OCI-LY1 (cell line): Measurements from ENCODE around the gene SCAPER.

ENCODE experiments used
- H2AFZ ChIP-seq: fragments of 200-600 bp; sonication (generic), shearing (Covaris generic); 2 replicates; pipeline ENCODE4 v1.6.0; 2014; ENCODE audit warnings: antibody characterized with exemption, mild to moderate bottlenecking, low read length
- H3F3A ChIP-seq: fragments of 200-600 bp; sonication (generic), shearing (Covaris generic); 2 replicates; pipeline ENCODE4 v1.6.0; 2014; ENCODE audit warnings: mild to moderate bottlenecking, antibody characterized with exemption, low read length, moderate library complexity; ENCODE audit not compliant: insufficient read depth
- H3K27ac ChIP-seq: fragments of 200-600 bp; sonication (generic); 2 replicates; pipeline ENCODE4 v1.5.1; 2014; ENCODE audit warnings: low read length, mixed run types, mild to moderate bottlenecking, low read depth; ENCODE audit not compliant: poor library complexity, severe bottlenecking
- H3K27me3 ChIP-seq: fragments of 200-600 bp; sonication (generic); 2 replicates; pipeline ENCODE4 v1.6.0; 2014; ENCODE audit warnings: antibody characterized with exemption, mild to moderate bottlenecking, low read length, moderate library complexity; ENCODE audit not compliant: insufficient read depth
- H3K36me3 ChIP-seq: fragments of 200-600 bp; sonication (generic); 2 replicates; pipeline ENCODE4 v1.6.1; 2014; ENCODE audit warnings: mild to moderate bottlenecking, antibody characterized with exemption, low read length, moderate library complexity, mixed read lengths; ENCODE audit not compliant: insufficient read depth
- H3K4me1 ChIP-seq: fragments of 200-600 bp; sonication (generic); 2 replicates; pipeline ENCODE4 v1.5.1; 2014; ENCODE audit warnings: mild to moderate bottlenecking, low read length, moderate library complexity; ENCODE audit not compliant: insufficient read depth, severe bottlenecking
- H3K4me2 ChIP-seq: fragments of 200-600 bp; sonication (generic), shearing (Covaris generic); 2 replicates; pipeline ENCODE4 v1.6.1; 2014; ENCODE audit warnings: low read length
- H3K4me3 ChIP-seq: fragments of 200-600 bp; sonication (generic); 2 replicates; pipeline ENCODE4 v1.5.1; 2014; ENCODE audit warnings: low read length, low read depth, mild to moderate bottlenecking, mixed read lengths; ENCODE audit not compliant: poor library complexity, severe bottlenecking
- H3K79me2 ChIP-seq: fragments of 200-600 bp; shearing (Covaris generic); 2 replicates; pipeline ENCODE4 v1.6.1; 2016; ENCODE audit warnings: mixed run types, low read length, mixed read lengths; ENCODE audit not compliant: insufficient read depth
- H3K9ac ChIP-seq: fragments of 200-600 bp; sonication (generic), shearing (Covaris generic); 2 replicates; pipeline ENCODE4 v1.6.1; 2014; ENCODE audit warnings: mild to moderate bottlenecking, low read length, mixed read lengths
- H3K9me2 ChIP-seq: fragments of 200-600 bp; sonication (generic), shearing (Covaris generic); 2 replicates; pipeline ENCODE4 v1.6.1; 2014; ENCODE audit warnings: low read depth, mild to moderate bottlenecking, low read length, mixed read lengths
- H3K9me3 ChIP-seq: fragments of 200-600 bp; shearing (Covaris generic); 2 replicates; pipeline ENCODE4 v1.6.1; 2014; ENCODE audit warnings: low read length, mixed read lengths
- H4K20me1 ChIP-seq: fragments of 200-600 bp; sonication (generic), shearing (Covaris generic); 2 replicates; pipeline ENCODE4 v1.6.0; 2016; ENCODE audit warnings: mild to moderate bottlenecking, low read length; ENCODE audit not compliant: insufficient read depth
- EZH2 ChIP-seq: fragments of 200-600 bp; sonication (generic), shearing (Covaris generic); IDR thresholded peaks from 2 replicates; pipeline ENCODE4 v1.8.0; 2017; ENCODE audit warnings: borderline replicate concordance, mixed run types, mild to moderate bottlenecking, antibody characterized with exemption, low read length, moderate library complexity, mixed read lengths
- TF ChIP-seq, protein P1 (sequence below): fragments of 200-600 bp; sonication (generic), shearing (Covaris generic); IDR thresholded peaks from 2 replicates; pipeline ENCODE4 v1.5.1; 2017; ENCODE audit warnings: mild to moderate bottlenecking, antibody characterized with exemption, low read length, moderate library complexity, mixed read lengths

SCAPER gene

DNA sequence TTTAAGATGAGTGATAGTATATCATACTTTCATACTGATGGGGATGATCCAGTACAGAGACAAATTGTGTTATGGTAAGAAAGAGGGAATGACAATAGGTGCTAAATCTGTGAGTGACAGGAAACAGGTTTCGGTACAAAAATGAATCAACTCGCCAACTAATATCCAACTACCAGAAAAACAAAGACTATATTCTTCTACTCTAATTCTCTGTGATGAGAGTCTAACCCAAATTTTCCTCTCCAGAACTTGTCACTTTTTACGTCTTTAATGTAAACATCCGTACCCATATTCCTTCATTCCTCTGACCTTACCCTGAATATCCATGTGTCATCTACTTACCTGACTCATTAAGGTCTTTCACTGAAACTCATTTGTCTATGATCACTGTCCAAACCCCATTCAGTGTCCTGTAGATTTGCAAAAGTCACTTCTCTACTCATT is 39.6 kb downstream of the SCAPER start:
- TF ChIP-seq, protein P1, sequence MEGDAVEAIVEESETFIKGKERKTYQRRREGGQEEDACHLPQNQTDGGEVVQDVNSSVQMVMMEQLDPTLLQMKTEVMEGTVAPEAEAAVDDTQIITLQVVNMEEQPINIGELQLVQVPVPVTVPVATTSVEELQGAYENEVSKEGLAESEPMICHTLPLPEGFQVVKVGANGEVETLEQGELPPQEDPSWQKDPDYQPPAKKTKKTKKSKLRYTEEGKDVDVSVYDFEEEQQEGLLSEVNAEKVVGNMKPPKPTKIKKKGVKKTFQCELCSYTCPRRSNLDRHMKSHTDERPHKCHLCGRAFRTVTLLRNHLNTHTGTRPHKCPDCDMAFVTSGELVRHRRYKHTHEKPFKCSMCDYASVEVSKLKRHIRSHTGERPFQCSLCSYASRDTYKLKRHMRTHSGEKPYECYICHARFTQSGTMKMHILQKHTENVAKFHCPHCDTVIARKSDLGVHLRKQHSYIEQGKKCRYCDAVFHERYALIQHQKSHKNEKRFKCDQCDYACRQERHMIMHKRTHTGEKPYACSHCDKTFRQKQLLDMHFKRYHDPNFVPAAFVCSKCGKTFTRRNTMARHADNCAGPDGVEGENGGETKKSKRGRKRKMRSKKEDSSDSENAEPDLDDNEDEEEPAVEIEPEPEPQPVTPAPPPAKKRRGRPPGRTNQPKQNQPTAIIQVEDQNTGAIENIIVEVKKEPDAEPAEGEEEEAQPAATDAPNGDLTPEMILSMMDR = no peak
- no peak for TF ChIP-seq EZH2
- H2AFZ ChIP-seq = no peak overlapping the region
- H3K4me2 ChIP-seq = no peak overlapping the region

DNA sequence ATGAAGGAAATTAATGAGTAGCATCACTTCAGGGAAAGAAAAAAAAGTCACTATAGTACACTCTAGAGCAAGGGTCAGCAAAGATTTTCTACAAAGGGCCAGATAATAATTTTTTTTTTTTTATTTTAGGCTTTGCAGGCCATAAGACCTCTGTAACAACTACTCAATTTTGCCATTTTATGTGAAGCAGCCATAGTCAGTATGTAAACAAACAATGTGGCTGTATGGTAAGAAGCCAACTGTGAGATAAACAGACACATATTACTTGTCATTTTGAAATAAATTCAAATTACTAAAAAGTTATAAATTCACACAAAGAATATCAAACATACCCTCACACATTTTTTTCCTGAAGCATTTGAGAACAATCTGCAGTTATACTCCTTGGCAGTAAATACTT is 40.6 kb downstream of the SCAPER start:
- H3K9me3 ChIP-seq = no peaks in the 10 kb centered on the region
- H3F3A ChIP-seq = no peaks in the 10 kb centered on the region
- no peak overlapping the region for H3K4me3 ChIP-seq
- H3K9me2 ChIP-seq = no peaks in the 10 kb centered on the region
- no peaks in the 10 kb centered on the region for H3K79me2 ChIP-seq
- no peak overlapping the region for H2AFZ ChIP-seq
- no peaks in the 10 kb centered on the region for H3K4me1 ChIP-seq
- H4K20me1 ChIP-seq = no peaks in the 10 kb centered on the region
- no peak overlapping the region for H3K4me2 ChIP-seq
- no peak overlapping the region for H3K9ac ChIP-seq
- no peaks in the 10 kb centered on the region for H3K36me3 ChIP-seq
- TF ChIP-seq, protein P1 = no peak
- no peak for TF ChIP-seq EZH2
- no peaks in the 10 kb centered on the region for H3K27me3 ChIP-seq
- H3K27ac ChIP-seq = no peak overlapping the region

More for the DNA sequence above, 39.6 kb downstream of the SCAPER start:
- Histone ChIP-seq H3K9me2 (no peaks in the 10 kb centered on the region), H4K20me1 (no peaks in the 10 kb centered on the region), H3K27ac (no peak overlapping the region), H3F3A (no peaks in the 10 kb centered on the region; the same call in 1 of the 2 replicates), H3K9me3 (no peaks in the 10 kb centered on the region), H3K36me3 (no peaks in the 10 kb centered on the region), H3K79me2 (no peaks in the 10 kb centered on the region), H3K9ac (no peak overlapping the region), H3K4me1 (no peaks in the 10 kb centered on the region), H3K4me3 (no peak overlapping the region), H3K27me3 (no peaks in the 10 kb centered on the region)

DNA sequence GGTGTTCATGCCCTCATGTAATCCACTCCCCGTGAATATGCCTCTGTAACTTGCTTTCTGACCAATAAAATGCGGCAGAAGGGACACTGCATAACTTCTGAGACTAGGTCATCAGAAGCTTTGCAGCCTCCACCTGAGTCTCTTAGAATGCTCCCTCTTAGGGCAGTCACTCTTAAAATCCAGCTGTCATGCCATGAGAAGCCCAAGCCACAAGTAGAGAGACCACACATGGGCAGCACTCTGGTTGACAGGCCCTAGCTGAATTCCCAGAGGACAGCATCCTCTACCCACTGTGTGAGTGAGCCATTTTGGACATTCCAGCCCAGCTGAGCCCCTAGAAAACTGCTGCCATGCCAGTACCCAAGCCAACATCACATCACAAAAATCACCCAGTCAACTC is 41.4 kb downstream of the SCAPER start:
- no peak overlapping the region for H3K4me3 ChIP-seq
- no peaks in the 10 kb centered on the region for H3K4me1 ChIP-seq
- no peak overlapping the region for H2AFZ ChIP-seq
- H3K4me2 ChIP-seq = no peak overlapping the region
- H3K9me2 ChIP-seq = no peaks in the 10 kb centered on the region
- H3K27ac ChIP-seq = no peak overlapping the region
- no peaks in the 10 kb centered on the region for H3K79me2 ChIP-seq
- TF ChIP-seq, protein P1 = no peak
- TF ChIP-seq EZH2 = no peak
- no peaks in the 10 kb centered on the region for H3F3A ChIP-seq
- H4K20me1 ChIP-seq = no peaks in the 10 kb centered on the region
- no peaks in the 10 kb centered on the region for H3K36me3 ChIP-seq
- H3K27me3 ChIP-seq = no peaks in the 10 kb centered on the region
- H3K9me3 ChIP-seq = no peaks in the 10 kb centered on the region
- H3K9ac ChIP-seq = no peak overlapping the region
